OCI-LY1 (cell line): ENCODE results near the gene FRMD4A.
"Not testable (repeated sequence)": the region's sequence is repeated elsewhere in the genome, so short reads cannot be mapped to it uniquely, and the experiment has no call there.

ENCODE experiments used
- H2AFZ ChIP-seq: fragments of 200-600 bp; sonication (generic), shearing (Covaris generic); 2 replicates; pipeline ENCODE4 v1.6.0; 2014; ENCODE audit warnings: antibody characterized with exemption, mild to moderate bottlenecking, low read length
- H3F3A ChIP-seq: fragments of 200-600 bp; sonication (generic), shearing (Covaris generic); 2 replicates; pipeline ENCODE4 v1.6.0; 2014; ENCODE audit warnings: mild to moderate bottlenecking, antibody characterized with exemption, low read length, moderate library complexity; ENCODE audit not compliant: insufficient read depth
- H3K27ac ChIP-seq: fragments of 200-600 bp; sonication (generic); 2 replicates; pipeline ENCODE4 v1.5.1; 2014; ENCODE audit warnings: low read length, mixed run types, mild to moderate bottlenecking, low read depth; ENCODE audit not compliant: poor library complexity, severe bottlenecking
- H3K27me3 ChIP-seq: fragments of 200-600 bp; sonication (generic); 2 replicates; pipeline ENCODE4 v1.6.0; 2014; ENCODE audit warnings: antibody characterized with exemption, mild to moderate bottlenecking, low read length, moderate library complexity; ENCODE audit not compliant: insufficient read depth
- H3K36me3 ChIP-seq: fragments of 200-600 bp; sonication (generic); 2 replicates; pipeline ENCODE4 v1.6.1; 2014; ENCODE audit warnings: mild to moderate bottlenecking, antibody characterized with exemption, low read length, moderate library complexity, mixed read lengths; ENCODE audit not compliant: insufficient read depth
- H3K4me1 ChIP-seq: fragments of 200-600 bp; sonication (generic); 2 replicates; pipeline ENCODE4 v1.5.1; 2014; ENCODE audit warnings: mild to moderate bottlenecking, low read length, moderate library complexity; ENCODE audit not compliant: insufficient read depth, severe bottlenecking
- H3K4me2 ChIP-seq: fragments of 200-600 bp; sonication (generic), shearing (Covaris generic); 2 replicates; pipeline ENCODE4 v1.6.1; 2014; ENCODE audit warnings: low read length
- H3K4me3 ChIP-seq: fragments of 200-600 bp; sonication (generic); 2 replicates; pipeline ENCODE4 v1.5.1; 2014; ENCODE audit warnings: low read length, low read depth, mild to moderate bottlenecking, mixed read lengths; ENCODE audit not compliant: poor library complexity, severe bottlenecking
- H3K79me2 ChIP-seq: fragments of 200-600 bp; shearing (Covaris generic); 2 replicates; pipeline ENCODE4 v1.6.1; 2016; ENCODE audit warnings: mixed run types, low read length, mixed read lengths; ENCODE audit not compliant: insufficient read depth
- H3K9ac ChIP-seq: fragments of 200-600 bp; sonication (generic), shearing (Covaris generic); 2 replicates; pipeline ENCODE4 v1.6.1; 2014; ENCODE audit warnings: mild to moderate bottlenecking, low read length, mixed read lengths
- H3K9me2 ChIP-seq: fragments of 200-600 bp; sonication (generic), shearing (Covaris generic); 2 replicates; pipeline ENCODE4 v1.6.1; 2014; ENCODE audit warnings: low read depth, mild to moderate bottlenecking, low read length, mixed read lengths
- H3K9me3 ChIP-seq: fragments of 200-600 bp; shearing (Covaris generic); 2 replicates; pipeline ENCODE4 v1.6.1; 2014; ENCODE audit warnings: low read length, mixed read lengths
- H4K20me1 ChIP-seq: fragments of 200-600 bp; sonication (generic), shearing (Covaris generic); 2 replicates; pipeline ENCODE4 v1.6.0; 2016; ENCODE audit warnings: mild to moderate bottlenecking, low read length; ENCODE audit not compliant: insufficient read depth
- CTCF ChIP-seq: fragments of 200-600 bp; sonication (generic), shearing (Covaris generic); IDR thresholded peaks from 2 replicates; pipeline ENCODE4 v1.5.1; 2017; ENCODE audit warnings: mild to moderate bottlenecking, antibody characterized with exemption, low read length, moderate library complexity, mixed read lengths
- EZH2 ChIP-seq: fragments of 200-600 bp; sonication (generic), shearing (Covaris generic); IDR thresholded peaks from 2 replicates; pipeline ENCODE4 v1.8.0; 2017; ENCODE audit warnings: borderline replicate concordance, mixed run types, mild to moderate bottlenecking, antibody characterized with exemption, low read length, moderate library complexity, mixed read lengths

Gene FRMD4A

GRCh38 chr10:14071956-14072355 is 258.8 kb downstream of the FRMD4A start:
- TF ChIP-seq EZH2 = no peak
- no peak for TF ChIP-seq CTCF
- Histone ChIP-seq H3F3A (no peaks in the 10 kb centered on the region), H3K9me3 (no peaks in the 10 kb centered on the region), H4K20me1 (no peaks in the 10 kb centered on the region), H3K9me2 (no peaks in the 10 kb centered on the region), H3K4me1 (no peaks in the 10 kb centered on the region), H3K4me2 (no peak overlapping the region), H3K27ac (no peak overlapping the region), H3K4me3 (no peak overlapping the region), H3K36me3 (no peaks in the 10 kb centered on the region), H3K27me3 (no peaks in the 10 kb centered on the region), H3K9ac (no peak overlapping the region), H2AFZ (no peak overlapping the region), H3K79me2 (no peaks in the 10 kb centered on the region)

- Histone ChIP-seq H3K4me1 (no peaks in the 10 kb centered on the region), H3K9me2 (no peaks in the 10 kb centered on the region), H3K27me3 (no peaks in the 10 kb centered on the region), H2AFZ (no peak overlapping the region), H3K9me3 (no peaks in the 10 kb centered on the region), H3K4me2 (no peak overlapping the region), H3K79me2 (no peaks in the 10 kb centered on the region), H3F3A (no peaks in the 10 kb centered on the region), H3K36me3 (no peaks in the 10 kb centered on the region), H3K9ac (no peak overlapping the region), H3K4me3 (no peak overlapping the region), H3K27ac (no peak overlapping the region), H4K20me1 (no peaks in the 10 kb centered on the region)
- TF ChIP-seq CTCF (no peak), EZH2 (no peak)
Measured at GRCh38 chr10:14068601-14069250, 262.0 kb downstream of the FRMD4A start.

- H3K27ac ChIP-seq, H3K4me2 ChIP-seq, H3K36me3 ChIP-seq, H2AFZ ChIP-seq, H3K27me3 ChIP-seq, H3K4me3 ChIP-seq, H4K20me1 ChIP-seq, H3K9ac ChIP-seq, H3K9me3 ChIP-seq, H3F3A ChIP-seq, H3K79me2 ChIP-seq, H3K9me2 ChIP-seq, H3K4me1 ChIP-seq: not testable (repeated sequence)
Measured at GRCh38 chr10:14067638-14068037, 263.1 kb downstream of the FRMD4A start.

- Histone ChIP-seq H3K9me3 (no peaks in the 10 kb centered on the region), H3F3A (no peaks in the 10 kb centered on the region), H3K9me2 (no peaks in the 10 kb centered on the region), H3K9ac (no peak overlapping the region), H3K79me2 (no peaks in the 10 kb centered on the region), H3K4me3 (no peak overlapping the region), H4K20me1 (no peaks in the 10 kb centered on the region), H3K27me3 (no peaks in the 10 kb centered on the region), H3K4me1 (no peaks in the 10 kb centered on the region), H3K27ac (no peak overlapping the region), H2AFZ (no peak overlapping the region), H3K36me3 (no peaks in the 10 kb centered on the region), H3K4me2 (no peak overlapping the region)
- TF ChIP-seq CTCF (no peak), EZH2 (no peak)
Measured at GRCh38 chr10:14066106-14066505, 264.6 kb downstream of the FRMD4A start.
